Measurements from ENCODE around the gene CRB1. TPM values are rescaled to one million over a fixed set of nuclear protein-coding genes. Genes with fewer than 3 reads are reported as not detected.

Gene CRB1
- total RNA-seq, 2 donors from 2014 or later: not detected

GRCh38 chr1:197439708-197440280 is 171.7 kb downstream of the CRB1 start:
- Mint-ChIP-seq H3K4me3 (no peak overlapping the region), H3K36me3 (ENCODE audit: low read depth) (no peaks in the 10 kb centered on the region), H3K27ac (no peak overlapping the region), H3K27me3 (ENCODE audit: insufficient read depth) (no peaks in the 10 kb centered on the region), H3K4me1 (peaks cover 41% of the 10 kb centered on the region), H3K9me3 (no peaks in the 10 kb centered on the region)
- DNase-seq: no peak
- TF ChIP-seq CTCF (conservative IDR thresholded peaks at IDR 0.05): no peak
- Histone ChIP-seq H3K9ac (ENCODE audit: extremely low read depth, low read length, poor library complexity, severe bottlenecking) (no peak overlapping the region), H3K36me3 (ENCODE audit: control insufficient read depth, insufficient read depth, low read length) (no peaks in the 10 kb centered on the region), H3K27ac (ENCODE audit: low read depth, low read length) (no peak overlapping the region), H3K4me1 (ENCODE audit: control insufficient read depth, insufficient read depth, low read length) (peaks cover 4% of the 10 kb centered on the region), H3K9me3 (ENCODE audit: control insufficient read depth, low read length) (no peaks in the 10 kb centered on the region), H3K4me3 (ENCODE audit: low read length) (no peak overlapping the region), H3K27me3 (ENCODE audit: control insufficient read depth, insufficient read depth, low read length, poor library complexity, severe bottlenecking) (no peaks in the 10 kb centered on the region)
- 68% methylated on average over 4 of the region's 4 CpGs; no CpG with 5 or more reads in 1 of the 2 experiments for WGBS, 2 experiments (ENCODE audit: insufficient coverage in 1 of 2, insufficient read length in 1 of 2)

- H3K4me1 ChIP-seq (ENCODE audit: control insufficient read depth, insufficient read depth, low read length): peaks cover 11% of the 10 kb centered on the region
- H3K27me3 Mint-ChIP-seq (ENCODE audit: insufficient read depth): no peaks in the 10 kb centered on the region
- no peak overlapping the region for H3K4me3 Mint-ChIP-seq
- no peaks in the 10 kb centered on the region for H3K36me3 Mint-ChIP-seq (ENCODE audit: low read depth)
- no peak overlapping the region for H3K27ac ChIP-seq (ENCODE audit: low read depth, low read length)
- no peak for DNase-seq
- H3K27me3 ChIP-seq (ENCODE audit: control insufficient read depth, insufficient read depth, low read length, poor library complexity, severe bottlenecking): no peaks in the 10 kb centered on the region
- H3K9me3 Mint-ChIP-seq: no peaks in the 10 kb centered on the region
- WGBS, 2 experiments (ENCODE audit: insufficient coverage in 1 of 2, insufficient read length in 1 of 2): 95% methylated on average over 1 of the region's 2 CpGs; no CpG with 5 or more reads in 1 of the 2 experiments
- no peak for TF ChIP-seq CTCF (conservative IDR thresholded peaks at IDR 0.05)
- H3K9me3 ChIP-seq (ENCODE audit: control insufficient read depth, low read length): no peaks in the 10 kb centered on the region
- no peak overlapping the region for H3K27ac Mint-ChIP-seq
- peaks cover 44% of the 10 kb centered on the region for H3K4me1 Mint-ChIP-seq
- H3K4me3 ChIP-seq (ENCODE audit: low read length): no peak overlapping the region
- H3K36me3 ChIP-seq (ENCODE audit: control insufficient read depth, insufficient read depth, low read length): no peaks in the 10 kb centered on the region
- H3K9ac ChIP-seq (ENCODE audit: extremely low read depth, low read length, poor library complexity, severe bottlenecking): no peak overlapping the region
These were observed 172.7 kb downstream of the CRB1 start for GRCh38 chr1:197440715-197441114.

- peaks cover 49% of the 10 kb centered on the region for H3K4me1 Mint-ChIP-seq
- Histone ChIP-seq H3K9me3 (ENCODE audit: control insufficient read depth, low read length) (no peaks in the 10 kb centered on the region), H3K36me3 (ENCODE audit: control insufficient read depth, insufficient read depth, low read length) (no peaks in the 10 kb centered on the region), H3K27ac (ENCODE audit: low read depth, low read length) (no peak overlapping the region), H3K4me3 (ENCODE audit: low read length) (no peak overlapping the region), H3K4me1 (ENCODE audit: control insufficient read depth, insufficient read depth, low read length) (peaks cover 11% of the 10 kb centered on the region), H3K9ac (ENCODE audit: extremely low read depth, low read length, poor library complexity, severe bottlenecking) (no peak overlapping the region), H3K27me3 (ENCODE audit: control insufficient read depth, insufficient read depth, low read length, poor library complexity, severe bottlenecking) (no peaks in the 10 kb centered on the region)
- H3K9me3 Mint-ChIP-seq: no peaks in the 10 kb centered on the region
- DNase-seq: peak; percentile 55
- no peak for TF ChIP-seq CTCF (conservative IDR thresholded peaks at IDR 0.05)
- no peaks in the 10 kb centered on the region for H3K27me3 Mint-ChIP-seq (ENCODE audit: insufficient read depth)
- no peak overlapping the region for H3K4me3 Mint-ChIP-seq
- H3K36me3 Mint-ChIP-seq (ENCODE audit: low read depth): no peaks in the 10 kb centered on the region
- WGBS, 2 experiments (ENCODE audit: insufficient coverage in 1 of 2, insufficient read length in 1 of 2): 20 to 55% methylated on average over 1 to 5 of the region's 8 CpGs
- H3K27ac Mint-ChIP-seq: no peak overlapping the region
These were observed 174.0 kb downstream of the CRB1 start for GRCh38 chr1:197441999-197442414.
